ENCODE measurements around the gene MYRIP.

Gene MYRIP

GRCh38 chr3:40190056-40190455, 380.6 kb downstream of the MYRIP start:
- DNase-seq (ENCODE audit: low read depth): no peak

- no peak for DNase-seq (ENCODE audit: low read depth)
These were observed 381.8 kb downstream of the MYRIP start for GRCh38 chr3:40191251-40191650.

GRCh38 chr3:40191850-40192448, 382.5 kb downstream of the MYRIP start:
- peak; percentile 2 for DNase-seq (ENCODE audit: low read depth)

- DNase-seq (ENCODE audit: low read depth): no peak
These were observed 383.2 kb downstream of the MYRIP start for GRCh38 chr3:40192628-40193027.

- no peak for DNase-seq (ENCODE audit: low read depth)
These were observed 387.6 kb downstream of the MYRIP start for GRCh38 chr3:40196966-40197365.

GRCh38 chr3:40200692-40201316, 391.4 kb downstream of the MYRIP start:
- DNase-seq (ENCODE audit: low read depth): no peak

GRCh38 chr3:40201770-40202169, 392.4 kb downstream of the MYRIP start:
- no peak for DNase-seq (ENCODE audit: low read depth)

- DNase-seq (ENCODE audit: low read depth): no peak
These were observed 397.1 kb downstream of the MYRIP start for GRCh38 chr3:40206522-40206921.

- DNase-seq (ENCODE audit: low read depth): no peak
These were observed 398.4 kb downstream of the MYRIP start for GRCh38 chr3:40207796-40208195.

GRCh38 chr3:40208251-40208650, 398.8 kb downstream of the MYRIP start:
- no peak for DNase-seq (ENCODE audit: low read depth)

- no peak for DNase-seq (ENCODE audit: low read depth)
These were observed 402.2 kb downstream of the MYRIP start for GRCh38 chr3:40211579-40211978.

- no peak for DNase-seq (ENCODE audit: low read depth)
These were observed 404.1 kb downstream of the MYRIP start for GRCh38 chr3:40213556-40213955.

- DNase-seq (ENCODE audit: low read depth): no peak
These were observed 405.6 kb downstream of the MYRIP start for GRCh38 chr3:40215015-40215414.

GRCh38 chr3:40216471-40216870, 407.1 kb downstream of the MYRIP start:
- DNase-seq (ENCODE audit: low read depth): no peak

GRCh38 chr3:40223856-40224255, 414.4 kb downstream of the MYRIP start:
- DNase-seq (ENCODE audit: low read depth): no peak

GRCh38 chr3:40224796-40225515, 415.5 kb downstream of the MYRIP start:
- DNase-seq (ENCODE audit: low read depth): no peak

- DNase-seq (ENCODE audit: low read depth): no peak
These were observed 417.2 kb downstream of the MYRIP start for GRCh38 chr3:40226636-40227035.

GRCh38 chr3:40228792-40229350, 419.5 kb downstream of the MYRIP start:
- DNase-seq (ENCODE audit: low read depth): no peak

- DNase-seq (ENCODE audit: low read depth): no peak
These were observed 420.0 kb downstream of the MYRIP start for GRCh38 chr3:40229386-40229785.

- DNase-seq (ENCODE audit: low read depth): no peak
These were observed 420.6 kb downstream of the MYRIP start for GRCh38 chr3:40229963-40230362.

GRCh38 chr3:40230382-40230781, 421.0 kb downstream of the MYRIP start:
- DNase-seq (ENCODE audit: low read depth): no peak

- DNase-seq (ENCODE audit: low read depth): no peak
These were observed 423.2 kb downstream of the MYRIP start for GRCh38 chr3:40232626-40233025.

GRCh38 chr3:40237159-40237558, 427.8 kb downstream of the MYRIP start:
- DNase-seq (ENCODE audit: low read depth): no peak

All from non-pigmented ciliary epithelial cell (primary cell).